GM18505 (cell line): ENCODE data around the gene SIVA1.

Source experiments
- ATAC-seq: cut with Tn5 transposase; IDR thresholded peaks from one replicate; pipeline ENCODE4 v1.9.1; 2021; ENCODE audit not compliant: unreplicated experiment
- POLR2A ChIP-seq: IDR thresholded peaks from 4 replicates; pipeline ENCODE4 v1.6.1; 2011; ENCODE audit warnings: borderline replicate concordance; ENCODE audit not compliant: insufficient read depth, insufficient read length; ENCODE audit errors: extremely low read depth

Gene SIVA1, protein sequence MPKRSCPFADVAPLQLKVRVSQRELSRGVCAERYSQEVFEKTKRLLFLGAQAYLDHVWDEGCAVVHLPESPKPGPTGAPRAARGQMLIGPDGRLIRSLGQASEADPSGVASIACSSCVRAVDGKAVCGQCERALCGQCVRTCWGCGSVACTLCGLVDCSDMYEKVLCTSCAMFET

DNA sequence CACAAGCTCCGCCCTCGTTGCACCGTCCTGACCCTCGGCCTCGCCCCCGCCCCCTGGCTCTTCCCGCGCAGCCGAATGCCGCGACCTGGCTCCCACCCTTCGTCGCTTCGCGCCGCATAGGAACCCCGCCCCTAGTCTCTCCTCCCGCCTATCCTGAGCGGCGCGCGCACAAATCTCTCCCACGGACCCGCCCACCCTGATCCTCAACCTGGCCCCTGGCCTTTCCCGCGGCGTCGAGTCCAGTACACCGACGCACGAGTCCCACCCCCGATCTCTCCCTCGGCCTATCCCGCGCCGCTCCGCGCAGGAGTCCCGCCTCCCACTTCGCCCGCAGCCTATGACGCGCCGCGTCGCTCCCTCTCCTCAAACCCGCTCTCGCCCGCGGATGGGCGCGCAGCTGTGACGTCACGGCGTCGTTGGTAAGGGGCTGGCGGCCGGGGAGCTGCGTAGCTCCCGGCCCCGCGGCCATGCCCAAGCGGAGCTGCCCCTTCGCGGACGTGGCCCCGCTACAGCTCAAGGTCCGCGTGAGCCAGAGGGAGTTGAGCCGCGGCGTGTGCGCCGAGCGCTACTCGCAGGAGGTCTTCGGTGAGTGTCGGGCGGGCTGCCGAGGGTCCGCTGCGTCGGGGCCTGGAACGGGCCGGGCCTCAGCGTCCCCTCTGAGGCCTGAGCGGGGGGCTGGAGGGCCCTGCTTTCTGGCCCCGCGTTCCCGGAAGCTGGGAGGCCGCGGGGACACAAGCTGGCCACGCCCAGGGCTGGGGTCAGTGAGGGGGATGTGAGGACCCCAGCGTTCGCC lies at the start of gene SIVA1:
Gene SIVA1 (plus strand): TSS at position 413 of the 793 bp plus-strand sequence. CDS start 55 bp downstream, at position 468.
- ATAC-seq = peak; percentile 86
- peak; percentile 76 for TF ChIP-seq POLR2A

DNA sequence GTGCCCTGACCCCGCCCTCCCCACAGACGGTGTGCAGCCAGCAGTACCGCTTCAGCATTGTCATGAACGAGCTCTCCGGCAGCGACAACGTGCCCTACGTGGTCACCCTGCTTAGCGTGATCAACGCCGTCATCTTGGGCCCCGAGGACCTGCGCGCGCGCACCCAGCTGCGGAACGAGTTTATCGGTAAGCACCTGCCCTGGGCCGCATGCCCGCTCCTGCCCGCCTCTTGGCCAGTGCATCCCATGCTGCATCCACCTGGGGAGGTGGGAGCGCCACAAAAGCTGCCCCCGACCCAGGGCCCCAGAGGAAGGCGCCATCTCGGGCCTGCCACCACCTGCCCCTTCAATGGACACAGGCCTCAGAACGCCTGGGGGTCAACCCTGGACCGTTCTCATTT lies 49.7 kb upstream of the SIVA1 start:
- no peak for TF ChIP-seq POLR2A
- ATAC-seq = no peak

DNA sequence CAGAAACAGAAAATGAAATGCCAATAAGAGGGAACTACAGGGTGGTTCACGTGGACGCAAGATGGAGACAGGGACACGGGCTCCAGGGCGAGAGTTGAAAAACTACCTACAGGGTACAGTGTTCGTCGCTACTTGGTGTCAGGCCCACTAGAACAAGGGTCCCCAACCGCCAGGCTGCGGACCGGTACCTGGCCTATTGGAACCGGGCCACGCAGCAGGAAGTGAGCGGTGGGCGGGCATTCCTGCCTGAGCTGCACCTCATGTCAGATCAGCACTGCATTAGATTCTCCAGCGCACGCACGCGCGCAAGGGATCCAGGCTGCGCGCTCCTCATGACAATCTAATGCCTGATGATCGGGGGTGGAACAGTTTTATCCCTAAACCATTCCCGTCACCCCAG lies 48.7 kb upstream of the SIVA1 start:
- ATAC-seq = no peak
- no peak for TF ChIP-seq POLR2A

DNA sequence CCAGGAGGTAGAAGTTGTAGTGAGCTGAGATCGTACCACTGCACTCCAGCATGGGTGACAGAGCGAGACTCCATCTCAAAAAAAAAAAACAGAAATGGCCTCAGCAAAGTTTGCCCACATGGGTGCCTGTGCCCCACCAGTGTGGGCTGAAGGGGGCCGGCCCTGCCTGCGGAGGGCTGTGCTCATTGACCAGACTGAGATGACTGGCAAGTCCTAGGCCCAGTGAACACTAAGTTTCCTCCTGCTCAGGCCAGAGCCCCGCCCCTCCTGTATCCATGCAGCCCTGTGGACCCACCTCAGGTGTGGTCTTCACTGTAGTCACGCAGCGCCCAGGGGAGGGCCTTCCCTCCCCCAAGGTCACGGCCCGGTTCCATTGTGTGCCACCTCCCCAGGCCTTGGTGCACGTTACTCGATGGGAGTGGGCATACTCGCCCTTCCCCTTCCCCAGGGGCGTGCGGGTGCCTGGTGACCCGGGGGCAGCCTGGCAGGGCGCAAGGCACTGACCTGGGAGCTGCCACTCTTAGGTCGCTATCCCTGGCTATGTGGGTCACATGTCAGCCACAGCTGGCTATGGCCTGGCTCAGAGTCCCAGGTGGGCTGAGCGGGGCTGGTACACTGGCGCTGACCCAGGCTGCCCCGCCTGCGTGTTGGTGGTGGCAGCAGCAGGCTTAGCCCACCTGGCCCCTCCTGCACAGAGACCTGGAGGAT lies 47.5 kb upstream of the SIVA1 start:
- ATAC-seq = no peak
- no peak for TF ChIP-seq POLR2A

DNA sequence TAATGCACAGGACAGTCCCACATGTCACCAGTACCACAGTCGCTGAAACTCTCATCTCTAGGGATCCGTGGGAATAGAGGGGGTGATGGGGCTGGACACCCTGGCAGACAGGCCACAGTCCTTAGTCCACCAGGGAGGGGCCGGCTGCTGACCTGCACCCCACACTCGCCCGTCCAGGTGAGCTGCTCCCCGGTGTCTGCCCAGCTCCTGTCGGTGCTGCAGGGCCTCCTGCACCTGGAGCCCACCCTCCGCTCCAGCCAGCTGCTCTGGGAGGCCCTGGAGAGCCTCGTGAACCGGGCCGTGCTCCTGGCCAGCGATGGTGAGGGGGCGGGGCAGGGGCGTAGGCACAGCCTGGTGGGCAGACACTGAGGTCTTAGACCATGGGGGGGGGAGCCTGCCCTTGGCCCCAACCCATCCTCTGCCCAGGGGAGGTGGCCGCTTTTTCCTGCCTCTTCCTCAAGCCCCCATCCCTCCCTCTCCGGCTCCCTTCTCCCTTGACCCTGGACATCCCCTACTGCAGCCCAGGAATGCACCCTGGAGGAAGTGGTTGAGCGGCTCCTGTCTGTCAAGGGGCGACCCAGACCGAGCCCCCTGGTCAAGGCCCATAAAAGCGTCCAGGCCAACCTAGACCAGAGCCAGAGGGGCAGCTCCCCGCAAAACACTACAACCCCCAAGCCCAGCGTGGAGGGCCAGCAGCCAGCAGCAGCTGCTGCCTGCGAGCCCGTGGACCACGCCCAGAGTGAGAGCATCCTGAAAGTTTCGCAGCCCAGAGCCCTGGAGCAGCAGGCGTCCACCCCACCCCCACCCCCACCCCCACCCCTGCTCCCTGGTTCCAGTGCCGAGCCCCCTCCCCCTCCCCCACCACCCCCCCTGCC lies 46.0 kb upstream of the SIVA1 start:
- TF ChIP-seq POLR2A = no peak
- no peak for ATAC-seq

DNA sequence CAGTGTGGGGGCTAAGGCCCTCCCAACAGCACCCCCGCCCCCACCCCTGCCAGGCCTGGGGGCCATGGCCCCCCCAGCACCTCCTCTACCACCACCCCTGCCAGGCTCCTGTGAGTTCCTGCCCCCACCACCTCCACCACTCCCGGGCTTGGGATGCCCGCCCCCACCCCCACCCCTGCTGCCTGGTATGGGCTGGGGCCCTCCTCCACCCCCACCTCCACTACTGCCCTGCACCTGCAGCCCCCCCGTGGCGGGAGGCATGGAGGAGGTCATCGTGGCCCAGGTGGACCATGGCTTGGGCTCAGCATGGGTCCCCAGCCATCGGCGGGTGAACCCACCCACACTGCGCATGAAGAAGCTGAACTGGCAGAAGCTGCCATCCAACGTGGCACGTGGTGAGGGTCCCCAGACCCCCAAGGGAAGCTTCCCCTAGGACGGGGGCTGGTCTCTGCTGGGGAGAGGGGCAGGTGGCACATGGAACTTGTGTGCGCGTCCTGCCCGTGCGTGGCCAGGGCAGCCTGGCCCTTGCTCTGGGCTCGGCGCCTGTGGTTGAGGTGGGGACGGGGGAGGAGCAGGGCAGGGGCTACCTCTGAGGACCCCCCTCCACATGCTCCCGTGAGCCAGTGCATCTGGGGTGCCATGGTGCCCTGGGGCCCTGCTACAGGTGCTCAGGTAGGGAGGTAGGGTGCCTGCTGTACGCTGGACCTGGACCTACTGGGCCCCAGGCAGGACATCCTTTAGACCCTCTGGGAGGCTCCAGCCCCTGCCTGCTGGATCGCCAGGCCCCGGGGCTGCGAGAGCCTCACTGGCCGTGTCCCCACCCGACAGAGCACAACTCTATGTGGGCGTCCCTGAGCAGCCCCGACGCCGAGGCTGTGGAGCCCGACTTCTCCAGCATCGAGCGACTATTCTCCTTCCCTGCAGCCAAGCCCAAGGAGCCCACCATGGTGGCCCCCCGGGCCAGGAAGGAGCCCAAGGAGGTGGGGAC lies 45.0 kb upstream of the SIVA1 start:
- no peak for ATAC-seq
- no peak for TF ChIP-seq POLR2A

DNA sequence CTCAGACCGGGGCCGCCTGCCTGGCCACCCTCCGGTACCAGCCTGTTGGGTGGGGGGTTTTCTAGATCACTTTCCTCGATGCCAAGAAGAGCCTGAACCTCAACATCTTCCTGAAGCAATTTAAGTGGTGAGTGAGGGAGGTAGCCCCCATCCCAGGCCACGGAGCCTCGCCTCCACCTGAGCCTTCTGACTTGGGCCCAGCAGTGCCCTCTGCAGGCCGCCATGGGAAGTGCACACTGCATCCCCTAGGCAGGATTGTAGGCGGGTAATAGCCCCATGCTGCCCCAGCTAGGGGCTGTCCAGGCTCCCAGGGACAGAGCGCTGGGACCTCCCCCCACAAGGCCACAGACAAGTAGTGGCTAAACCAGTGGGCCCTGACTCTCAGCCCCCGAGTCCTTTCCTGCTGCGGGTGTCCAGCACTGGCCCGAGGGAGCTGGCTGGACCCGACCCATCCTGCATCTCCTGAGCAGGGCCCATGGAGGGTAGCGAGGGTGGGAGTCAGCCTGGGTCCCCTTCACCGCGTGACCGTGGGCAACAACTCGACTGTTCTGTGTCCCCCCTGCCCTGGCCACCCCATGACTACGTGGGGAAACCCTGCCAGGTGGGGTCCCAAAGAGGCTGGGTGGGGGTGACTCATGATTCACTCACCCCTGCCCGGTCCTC lies 44.2 kb upstream of the SIVA1 start:
- TF ChIP-seq POLR2A = no peak
- peak; percentile 56 for ATAC-seq

DNA sequence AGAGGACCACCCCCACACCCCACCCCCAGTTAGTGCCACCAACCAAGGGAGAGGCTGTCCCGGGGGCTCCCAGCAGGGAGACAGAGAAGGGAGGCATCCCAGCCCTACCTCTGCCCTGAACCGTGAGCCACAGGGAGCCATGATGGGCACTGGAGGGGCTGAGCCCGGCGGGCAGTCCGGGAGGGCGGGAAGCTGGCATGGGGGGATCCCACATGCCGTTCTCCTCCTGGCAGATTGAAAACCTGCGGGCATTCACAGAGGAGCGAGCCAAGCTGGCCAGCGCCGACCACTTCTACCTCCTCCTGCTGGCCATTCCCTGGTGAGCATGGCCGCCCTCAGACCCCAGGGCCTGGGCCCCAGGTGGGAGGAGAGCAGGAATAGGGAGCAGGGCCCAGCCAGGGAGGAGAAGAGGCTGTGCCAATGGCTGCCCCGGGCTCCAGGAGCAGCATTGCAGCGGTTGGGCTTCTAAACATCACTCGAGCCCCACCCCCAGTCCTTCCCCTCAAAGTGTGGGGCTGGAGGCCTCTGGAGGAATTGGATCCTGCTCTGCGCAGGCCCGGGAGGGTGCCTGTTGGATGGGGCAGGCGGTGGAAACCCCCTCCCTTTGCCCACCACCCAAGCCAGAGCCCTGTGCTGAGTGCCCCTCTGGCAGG lies 43.4 kb upstream of the SIVA1 start:
- TF ChIP-seq POLR2A = no peak
- no peak for ATAC-seq

DNA sequence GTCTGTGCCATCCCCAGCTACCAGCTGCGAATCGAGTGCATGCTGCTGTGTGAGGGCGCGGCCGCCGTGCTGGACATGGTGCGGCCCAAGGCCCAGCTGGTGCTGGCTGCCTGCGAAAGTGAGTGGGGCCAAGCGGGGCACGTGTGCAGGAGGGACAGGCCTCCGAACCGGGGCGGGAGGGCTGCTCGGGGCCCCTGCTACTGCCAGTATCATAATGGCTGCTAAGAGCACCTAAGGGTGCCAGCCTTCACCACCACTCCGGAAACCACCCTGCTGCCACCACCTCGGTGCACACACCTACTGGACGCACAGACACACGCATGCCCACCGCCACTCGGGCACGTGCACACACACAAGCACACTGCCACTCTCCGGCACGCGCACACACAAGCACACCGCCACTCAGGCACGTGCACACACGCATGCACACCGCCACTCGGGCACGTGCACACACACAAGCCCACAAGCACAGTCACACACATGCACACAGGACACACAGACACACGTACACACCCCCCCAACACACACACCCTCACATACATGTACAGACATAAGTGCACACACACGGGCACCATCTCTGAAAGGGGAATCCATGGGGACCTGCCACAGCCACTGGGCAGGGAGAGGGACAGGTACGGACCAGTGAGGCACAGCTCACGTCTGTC lies 42.7 kb upstream of the SIVA1 start:
- ATAC-seq = no peak
- no peak for TF ChIP-seq POLR2A

DNA sequence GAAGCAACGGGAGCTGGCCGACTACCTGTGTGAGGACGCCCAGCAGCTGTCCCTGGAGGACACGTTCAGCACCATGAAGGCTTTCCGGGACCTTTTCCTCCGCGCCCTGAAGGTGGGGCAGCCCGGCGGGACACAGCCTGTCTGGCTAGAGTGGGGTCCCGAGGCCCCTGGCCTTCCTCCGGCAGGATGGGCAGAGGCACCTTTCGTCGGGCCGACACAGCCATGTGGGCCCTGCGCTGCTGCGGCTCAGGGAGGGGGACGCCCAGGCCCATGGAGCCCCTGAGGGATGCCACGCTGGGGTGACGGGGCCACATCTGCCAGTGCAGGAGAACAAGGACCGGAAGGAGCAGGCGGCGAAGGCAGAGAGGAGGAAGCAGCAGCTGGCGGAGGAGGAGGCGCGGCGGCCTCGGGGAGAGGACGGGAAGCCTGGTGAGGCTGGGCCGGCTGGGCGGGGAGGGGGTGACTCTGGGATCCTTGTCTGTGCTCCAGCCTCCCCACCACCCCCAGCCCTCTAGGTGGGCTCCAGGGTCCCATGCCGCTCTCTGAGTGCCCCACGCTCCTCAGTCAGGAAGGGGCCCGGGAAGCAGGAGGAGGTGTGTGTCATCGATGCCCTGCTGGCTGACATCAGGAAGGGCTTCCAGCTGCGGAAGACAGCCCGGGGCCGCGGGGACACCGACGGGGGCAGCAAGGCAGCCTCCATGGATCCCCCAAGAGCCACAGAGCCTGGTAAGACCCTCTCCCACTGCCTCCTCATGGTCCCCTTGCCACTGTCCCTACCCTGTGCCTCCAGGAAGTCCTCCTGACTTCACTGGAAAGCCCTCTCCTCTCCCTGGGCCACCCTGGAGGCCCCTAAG lies 39.8 kb upstream of the SIVA1 start:
- ATAC-seq = no peak
- no peak for TF ChIP-seq POLR2A

DNA sequence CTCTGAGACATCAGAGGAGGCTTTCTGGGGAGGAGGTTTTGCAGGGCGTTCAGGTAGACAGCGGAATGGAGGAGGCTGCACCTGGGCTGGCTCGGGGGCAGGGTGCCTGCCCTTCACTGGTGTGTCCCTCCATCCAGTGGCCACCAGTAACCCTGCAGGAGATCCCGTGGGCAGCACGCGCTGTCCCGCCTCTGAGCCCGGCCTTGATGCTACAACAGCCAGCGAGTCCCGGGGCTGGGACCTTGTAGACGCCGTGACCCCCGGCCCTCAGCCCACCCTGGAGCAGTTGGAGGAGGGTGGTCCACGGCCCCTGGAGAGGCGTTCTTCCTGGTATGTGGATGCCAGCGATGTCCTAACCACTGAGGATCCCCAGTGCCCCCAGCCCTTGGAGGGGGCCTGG lies 38.9 kb upstream of the SIVA1 start:
- TF ChIP-seq POLR2A = no peak
- ATAC-seq = no peak
